Activated CD8-positive, alpha-beta memory T cell treated with anti-CD3 and anti-CD28 coated beads for 24 hours (primary cell): ENCODE data around the gene NOC4L.
"Not testable (repeated sequence)": the region's sequence is repeated elsewhere in the genome, so short reads cannot be mapped to it uniquely, and the experiment has no call there.

Experiments
- DNase-seq: peaks from one replicate; pipeline ENCODE4 v3.0.0-alpha.2; 2020

Gene NOC4L

GRCh38 chr12:132124766-132125425 is 19.4 kb upstream of the NOC4L start:
- DNase-seq: no peak

- DNase-seq: no peak
These were observed 18.5 kb upstream of the NOC4L start for GRCh38 chr12:132125736-132126135.

- no peak for DNase-seq
These were observed 17.2 kb upstream of the NOC4L start for GRCh38 chr12:132127041-132127440.

GRCh38 chr12:132129007-132129406 is 15.2 kb upstream of the NOC4L start:
- no peak for DNase-seq

- DNase-seq: no peak
These were observed 13.6 kb upstream of the NOC4L start for GRCh38 chr12:132130690-132131089.

GRCh38 chr12:132131229-132131628 is 13.0 kb upstream of the NOC4L start:
- no peak for DNase-seq

- no peak for DNase-seq
These were observed 12.3 kb upstream of the NOC4L start for GRCh38 chr12:132131952-132132351.

- no peak for DNase-seq
These were observed 11.4 kb upstream of the NOC4L start for GRCh38 chr12:132132609-132133430.

GRCh38 chr12:132133952-132134652 is 10.2 kb upstream of the NOC4L start:
- no peak for DNase-seq

GRCh38 chr12:132134653-132135183 is 9.5 kb upstream of the NOC4L start:
- DNase-seq: not testable (repeated sequence)

- not testable (repeated sequence) for DNase-seq
These were observed 8.0 kb upstream of the NOC4L start for GRCh38 chr12:132136226-132136625.

- DNase-seq: no peak
These were observed 6.7 kb upstream of the NOC4L start for GRCh38 chr12:132137483-132138125.

GRCh38 chr12:132138941-132139871 is 5.1 kb upstream of the NOC4L start:
- no peak for DNase-seq

- no peak for DNase-seq
These were observed 4.3 kb upstream of the NOC4L start for GRCh38 chr12:132139912-132140311.

GRCh38 chr12:132140501-132140900 is 3.8 kb upstream of the NOC4L start:
- no peak for DNase-seq

- DNase-seq: no peak
These were observed 3.1 kb upstream of the NOC4L start for GRCh38 chr12:132140918-132141841.

GRCh38 chr12:132141976-132142678 is 2.1 kb upstream of the NOC4L start:
- DNase-seq: no peak

GRCh38 chr12:132142679-132143335 is 1.4 kb upstream of the NOC4L start:
- no peak for DNase-seq

GRCh38 chr12:132143336-132144071 is 753 bp upstream of the NOC4L start:
- no peak for DNase-seq
